ENCODE measurements around the gene HEG1. TPM values are rescaled to one million over a fixed set of nuclear protein-coding genes. Genes with fewer than 3 reads are reported as not detected.

HEG1 gene
- total and polyA plus RNA-seq, 2 experiments from 2014 or later, result 1.8 to 8.8 TPM

DNA sequence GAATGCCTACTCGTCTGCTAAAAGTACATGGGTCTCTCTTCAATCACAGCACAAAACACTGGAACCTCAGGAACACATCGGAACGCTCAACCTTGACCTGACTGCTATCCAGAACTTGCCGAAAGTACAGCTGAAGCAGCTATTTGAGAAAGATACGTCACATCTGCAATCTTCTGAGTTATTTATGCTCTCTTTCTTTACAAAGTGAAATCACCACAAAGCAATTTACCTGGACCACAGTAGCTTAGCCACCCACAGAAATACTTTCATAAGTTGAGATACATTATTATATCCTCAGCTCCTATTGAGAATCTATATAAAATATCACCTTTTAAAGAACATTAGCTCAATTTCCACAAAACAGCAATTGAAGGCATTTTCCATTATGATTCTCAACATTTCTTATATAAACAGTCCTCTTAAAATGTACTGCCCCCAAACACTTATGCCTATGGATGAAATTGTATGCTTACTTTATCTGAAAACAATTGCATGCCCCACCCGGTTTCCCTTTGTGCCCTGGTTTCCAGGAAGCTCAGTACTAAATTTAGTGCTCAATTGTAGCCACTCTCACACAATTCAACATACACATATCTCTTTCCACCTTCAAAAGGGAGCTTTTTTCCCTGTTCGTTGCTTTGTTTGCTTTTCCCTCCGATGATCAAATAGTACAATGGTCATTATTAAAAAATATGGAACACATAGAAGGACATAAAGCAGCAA, 31.8 kb downstream of the HEG1 start:
- Histone ChIP-seq H3K27ac (ENCODE audit: low read depth) (no peak overlapping the region), H3K4me1 (ENCODE audit: insufficient read depth) (no peaks in the 10 kb centered on the region), H3F3A (replicated peaks; ENCODE audit: low read depth) (no peaks in the 10 kb centered on the region), H3K4me2 (no peak overlapping the region), H3K79me2 (replicated peaks; ENCODE audit: insufficient read depth) (no peaks in the 10 kb centered on the region), H2AFZ (no peak overlapping the region), H3K4me3 (no peak overlapping the region), H3K27me3 (ENCODE audit: insufficient read depth) (no peaks in the 10 kb centered on the region), H3K9me2 (ENCODE audit: insufficient read depth) (peaks cover 12% of the 10 kb centered on the region), H4K20me1 (replicated peaks; ENCODE audit: insufficient read depth) (no peaks in the 10 kb centered on the region), H3K36me3 (ENCODE audit: insufficient read depth) (no peaks in the 10 kb centered on the region)
- H3K4me3 Mint-ChIP-seq, result no peak overlapping the region
- H3K36me3 Mint-ChIP-seq (ENCODE audit: low read depth), result peaks cover 15% of the 10 kb centered on the region
- no peak for TF ChIP-seq JUNB (IDR thresholded peaks at IDR 0.05; ENCODE audit: unreplicated experiment)
- TF ChIP-seq EZH2 (IDR thresholded peaks at IDR 0.05; ENCODE audit: low read depth, unreplicated experiment), result no peak
- no peak for TF ChIP-seq ZNF114 (CRISPR knock-in tag; IDR thresholded peaks at IDR 0.05)
- no peak for TF ChIP-seq ETS1 (IDR thresholded peaks at IDR 0.05)
- no peak for TF ChIP-seq CREB1 (CRISPR knock-in tag; IDR thresholded peaks at IDR 0.05; ENCODE audit: low read depth)
- TF ChIP-seq, protein P1, sequence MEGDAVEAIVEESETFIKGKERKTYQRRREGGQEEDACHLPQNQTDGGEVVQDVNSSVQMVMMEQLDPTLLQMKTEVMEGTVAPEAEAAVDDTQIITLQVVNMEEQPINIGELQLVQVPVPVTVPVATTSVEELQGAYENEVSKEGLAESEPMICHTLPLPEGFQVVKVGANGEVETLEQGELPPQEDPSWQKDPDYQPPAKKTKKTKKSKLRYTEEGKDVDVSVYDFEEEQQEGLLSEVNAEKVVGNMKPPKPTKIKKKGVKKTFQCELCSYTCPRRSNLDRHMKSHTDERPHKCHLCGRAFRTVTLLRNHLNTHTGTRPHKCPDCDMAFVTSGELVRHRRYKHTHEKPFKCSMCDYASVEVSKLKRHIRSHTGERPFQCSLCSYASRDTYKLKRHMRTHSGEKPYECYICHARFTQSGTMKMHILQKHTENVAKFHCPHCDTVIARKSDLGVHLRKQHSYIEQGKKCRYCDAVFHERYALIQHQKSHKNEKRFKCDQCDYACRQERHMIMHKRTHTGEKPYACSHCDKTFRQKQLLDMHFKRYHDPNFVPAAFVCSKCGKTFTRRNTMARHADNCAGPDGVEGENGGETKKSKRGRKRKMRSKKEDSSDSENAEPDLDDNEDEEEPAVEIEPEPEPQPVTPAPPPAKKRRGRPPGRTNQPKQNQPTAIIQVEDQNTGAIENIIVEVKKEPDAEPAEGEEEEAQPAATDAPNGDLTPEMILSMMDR (conservative IDR thresholded peaks at IDR 0.05; ENCODE audit: low read depth in 2 of 2), result no peak
- TF ChIP-seq, protein P2, sequence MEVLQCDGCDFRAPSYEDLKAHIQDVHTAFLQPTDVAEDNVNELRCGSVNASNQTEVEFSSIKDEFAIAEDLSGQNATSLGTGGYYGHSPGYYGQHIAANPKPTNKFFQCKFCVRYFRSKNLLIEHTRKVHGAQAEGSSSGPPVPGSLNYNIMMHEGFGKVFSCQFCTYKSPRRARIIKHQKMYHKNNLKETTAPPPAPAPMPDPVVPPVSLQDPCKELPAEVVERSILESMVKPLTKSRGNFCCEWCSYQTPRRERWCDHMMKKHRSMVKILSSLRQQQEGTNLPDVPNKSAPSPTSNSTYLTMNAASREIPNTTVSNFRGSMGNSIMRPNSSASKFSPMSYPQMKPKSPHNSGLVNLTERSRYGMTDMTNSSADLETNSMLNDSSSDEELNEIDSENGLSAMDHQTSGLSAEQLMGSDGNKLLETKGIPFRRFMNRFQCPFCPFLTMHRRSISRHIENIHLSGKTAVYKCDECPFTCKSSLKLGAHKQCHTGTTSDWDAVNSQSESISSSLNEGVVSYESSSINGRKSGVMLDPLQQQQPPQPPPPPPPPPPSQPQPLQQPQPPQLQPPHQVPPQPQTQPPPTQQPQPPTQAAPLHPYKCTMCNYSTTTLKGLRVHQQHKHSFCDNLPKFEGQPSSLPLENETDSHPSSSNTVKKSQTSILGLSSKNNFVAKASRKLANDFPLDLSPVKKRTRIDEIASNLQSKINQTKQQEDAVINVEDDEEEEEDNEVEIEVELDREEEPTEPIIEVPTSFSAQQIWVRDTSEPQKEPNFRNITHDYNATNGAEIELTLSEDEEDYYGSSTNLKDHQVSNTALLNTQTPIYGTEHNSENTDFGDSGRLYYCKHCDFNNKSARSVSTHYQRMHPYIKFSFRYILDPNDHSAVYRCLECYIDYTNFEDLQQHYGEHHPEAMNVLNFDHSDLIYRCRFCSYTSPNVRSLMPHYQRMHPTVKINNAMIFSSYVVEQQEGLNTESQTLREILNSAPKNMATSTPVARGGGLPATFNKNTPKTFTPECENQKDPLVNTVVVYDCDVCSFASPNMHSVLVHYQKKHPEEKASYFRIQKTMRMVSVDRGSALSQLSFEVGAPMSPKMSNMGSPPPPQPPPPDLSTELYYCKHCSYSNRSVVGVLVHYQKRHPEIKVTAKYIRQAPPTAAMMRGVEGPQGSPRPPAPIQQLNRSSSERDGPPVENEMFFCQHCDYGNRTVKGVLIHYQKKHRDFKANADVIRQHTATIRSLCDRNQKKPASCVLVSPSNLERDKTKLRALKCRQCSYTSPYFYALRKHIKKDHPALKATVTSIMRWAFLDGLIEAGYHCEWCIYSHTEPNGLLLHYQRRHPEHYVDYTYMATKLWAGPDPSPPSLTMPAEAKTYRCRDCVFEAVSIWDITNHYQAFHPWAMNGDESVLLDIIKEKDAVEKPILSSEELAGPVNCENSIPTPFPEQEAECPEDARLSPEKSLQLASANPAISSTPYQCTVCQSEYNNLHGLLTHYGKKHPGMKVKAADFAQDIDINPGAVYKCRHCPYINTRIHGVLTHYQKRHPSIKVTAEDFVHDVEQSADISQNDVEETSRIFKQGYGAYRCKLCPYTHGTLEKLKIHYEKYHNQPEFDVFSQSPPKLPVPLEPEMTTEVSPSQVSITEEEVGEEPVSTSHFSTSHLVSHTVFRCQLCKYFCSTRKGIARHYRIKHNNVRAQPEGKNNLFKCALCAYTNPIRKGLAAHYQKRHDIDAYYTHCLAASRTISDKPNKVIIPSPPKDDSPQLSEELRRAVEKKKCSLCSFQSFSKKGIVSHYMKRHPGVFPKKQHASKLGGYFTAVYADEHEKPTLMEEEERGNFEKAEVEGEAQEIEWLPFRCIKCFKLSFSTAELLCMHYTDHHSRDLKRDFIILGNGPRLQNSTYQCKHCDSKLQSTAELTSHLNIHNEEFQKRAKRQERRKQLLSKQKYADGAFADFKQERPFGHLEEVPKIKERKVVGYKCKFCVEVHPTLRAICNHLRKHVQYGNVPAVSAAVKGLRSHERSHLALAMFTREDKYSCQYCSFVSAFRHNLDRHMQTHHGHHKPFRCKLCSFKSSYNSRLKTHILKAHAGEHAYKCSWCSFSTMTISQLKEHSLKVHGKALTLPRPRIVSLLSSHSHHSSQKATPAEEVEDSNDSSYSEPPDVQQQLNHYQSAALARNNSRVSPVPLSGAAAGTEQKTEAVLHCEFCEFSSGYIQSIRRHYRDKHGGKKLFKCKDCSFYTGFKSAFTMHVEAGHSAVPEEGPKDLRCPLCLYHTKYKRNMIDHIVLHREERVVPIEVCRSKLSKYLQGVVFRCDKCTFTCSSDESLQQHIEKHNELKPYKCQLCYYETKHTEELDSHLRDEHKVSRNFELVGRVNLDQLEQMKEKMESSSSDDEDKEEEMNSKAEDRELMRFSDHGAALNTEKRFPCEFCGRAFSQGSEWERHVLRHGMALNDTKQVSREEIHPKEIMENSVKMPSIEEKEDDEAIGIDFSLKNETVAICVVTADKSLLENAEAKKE (CRISPR knock-in tag; IDR thresholded peaks at IDR 0.05), result no peak
- TF ChIP-seq ZNF331 (CRISPR knock-in tag; IDR thresholded peaks at IDR 0.05; ENCODE audit: low read depth), result no peak
- TF ChIP-seq REST (IDR thresholded peaks at IDR 0.05; ENCODE audit: unreplicated experiment), result no peak
- TF ChIP-seq EZH2phosphoT487 (IDR thresholded peaks at IDR 0.05; ENCODE audit: unreplicated experiment), result no peak
- no peak for TF ChIP-seq STAT1 (IDR thresholded peaks at IDR 0.05; ENCODE audit: unreplicated experiment)
- no peak for TF ChIP-seq NANOG (IDR thresholded peaks at IDR 0.05; ENCODE audit: borderline replicate concordance)
- H3K27me3 Mint-ChIP-seq (ENCODE audit: insufficient read depth, low read depth, poor library complexity), result no peaks in the 10 kb centered on the region
- DNase-seq (ENCODE audit: low spot score) (no peak), ATAC-seq (no peak)
- H3K4me1 Mint-ChIP-seq, result peaks cover 9% of the 10 kb centered on the region
- no peaks in the 10 kb centered on the region for H3K9me3 Mint-ChIP-seq
- no peak overlapping the region for H3K27ac Mint-ChIP-seq
